LNCAP (cell line): ENCODE data around the gene PAPOLB.

Experiments
- TF ChIP-seq, protein P1 (sequence below): fragments of 450-650 bp; IDR thresholded peaks from 2 replicates; pipeline ENCODE4 v1.5.1; 2017; ENCODE audit warnings: mild to moderate bottlenecking

The PAPOLB gene

DNA sequence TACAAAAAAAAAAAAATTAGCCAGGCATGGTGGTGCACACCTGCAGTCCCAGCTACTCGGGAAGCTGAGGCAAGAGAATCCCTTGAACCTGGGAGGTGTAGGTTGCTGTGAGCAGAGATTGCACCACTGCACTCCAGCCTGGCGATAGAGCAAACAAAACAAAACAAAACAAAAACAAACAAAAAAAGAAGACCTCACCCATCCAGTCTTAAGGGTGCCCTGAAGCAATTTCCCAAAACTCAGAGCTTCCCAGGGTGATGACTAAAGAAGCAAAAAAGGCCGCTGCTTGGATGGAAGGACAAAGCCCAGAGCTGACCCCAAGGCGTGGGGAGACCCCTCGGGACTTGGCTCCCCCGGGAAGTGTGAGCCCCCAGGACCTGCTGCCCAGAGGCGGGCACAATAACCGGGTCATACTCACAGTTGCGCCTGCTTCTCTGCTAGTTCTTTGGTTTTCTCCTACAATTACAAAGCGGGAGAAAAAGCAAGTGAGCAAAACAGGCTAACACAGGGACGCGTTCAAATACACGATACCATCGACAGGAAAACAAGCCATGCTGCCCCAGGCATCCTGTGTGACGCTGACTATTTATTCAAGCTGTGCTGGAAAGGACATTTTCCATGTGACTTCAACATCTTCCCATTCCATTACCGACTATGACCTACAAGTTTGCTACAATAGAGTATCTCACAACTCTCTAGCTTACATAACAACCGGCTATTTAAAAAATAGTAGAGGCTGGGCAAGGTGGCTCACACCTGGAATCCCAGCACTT is 29.9 kb downstream of the PAPOLB start:
- TF ChIP-seq, protein P1, sequence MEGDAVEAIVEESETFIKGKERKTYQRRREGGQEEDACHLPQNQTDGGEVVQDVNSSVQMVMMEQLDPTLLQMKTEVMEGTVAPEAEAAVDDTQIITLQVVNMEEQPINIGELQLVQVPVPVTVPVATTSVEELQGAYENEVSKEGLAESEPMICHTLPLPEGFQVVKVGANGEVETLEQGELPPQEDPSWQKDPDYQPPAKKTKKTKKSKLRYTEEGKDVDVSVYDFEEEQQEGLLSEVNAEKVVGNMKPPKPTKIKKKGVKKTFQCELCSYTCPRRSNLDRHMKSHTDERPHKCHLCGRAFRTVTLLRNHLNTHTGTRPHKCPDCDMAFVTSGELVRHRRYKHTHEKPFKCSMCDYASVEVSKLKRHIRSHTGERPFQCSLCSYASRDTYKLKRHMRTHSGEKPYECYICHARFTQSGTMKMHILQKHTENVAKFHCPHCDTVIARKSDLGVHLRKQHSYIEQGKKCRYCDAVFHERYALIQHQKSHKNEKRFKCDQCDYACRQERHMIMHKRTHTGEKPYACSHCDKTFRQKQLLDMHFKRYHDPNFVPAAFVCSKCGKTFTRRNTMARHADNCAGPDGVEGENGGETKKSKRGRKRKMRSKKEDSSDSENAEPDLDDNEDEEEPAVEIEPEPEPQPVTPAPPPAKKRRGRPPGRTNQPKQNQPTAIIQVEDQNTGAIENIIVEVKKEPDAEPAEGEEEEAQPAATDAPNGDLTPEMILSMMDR, result no peak

DNA sequence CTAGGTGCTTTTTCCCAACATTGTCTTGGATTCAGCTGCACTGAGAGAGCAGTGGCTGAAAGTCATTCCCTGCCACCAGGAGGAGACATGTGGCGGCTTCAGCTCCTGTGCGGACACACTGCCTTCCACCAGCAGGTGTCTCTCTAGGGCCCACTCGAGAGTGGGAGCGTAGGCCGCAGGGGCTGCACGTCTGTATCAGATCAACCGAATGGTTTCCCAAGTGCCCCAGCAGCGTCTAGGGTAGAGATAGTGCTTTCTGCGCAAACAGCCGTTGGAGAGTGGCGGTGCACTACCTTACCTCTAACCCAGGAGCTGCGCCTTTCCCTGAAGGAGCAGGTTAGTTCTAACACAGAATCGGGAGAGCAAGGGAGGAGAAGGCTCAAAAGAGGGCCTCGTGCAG is 31.7 kb downstream of the PAPOLB start:
- TF ChIP-seq, protein P1, result peak; percentile 48; the same call in 1 of the 2 replicates

DNA sequence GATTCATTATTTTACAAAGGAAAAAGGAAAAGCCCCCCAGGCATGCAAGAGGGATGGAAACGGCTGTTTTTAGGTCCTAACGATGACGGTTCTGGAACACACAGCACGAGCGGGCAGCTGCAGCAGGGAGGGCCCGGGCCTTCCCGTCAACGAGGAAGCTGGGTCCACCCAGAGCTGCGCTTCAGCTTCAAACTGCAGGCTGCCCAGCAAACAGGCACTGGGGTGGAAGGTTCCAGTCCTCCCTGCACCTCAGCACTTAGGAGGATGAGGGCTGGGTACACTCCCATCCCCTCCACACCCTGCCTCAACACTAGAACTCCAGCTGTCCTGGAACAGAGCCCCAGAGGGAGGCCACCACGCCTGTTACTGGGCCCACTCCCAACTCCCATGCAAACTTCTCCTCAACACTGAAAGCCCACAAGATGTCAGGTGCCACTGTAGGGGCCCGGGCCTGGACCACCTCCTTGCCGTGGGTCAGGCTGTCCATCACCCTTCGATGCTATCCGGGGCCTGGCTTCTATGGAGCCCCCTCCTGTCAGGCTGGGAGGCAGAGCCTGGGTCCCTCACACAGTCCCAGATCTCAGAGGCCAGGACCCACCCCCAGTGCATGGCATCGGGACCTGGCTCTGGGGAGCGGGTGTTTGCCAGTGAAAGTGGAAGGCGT is 33.0 kb downstream of the PAPOLB start:
- TF ChIP-seq, protein P1, result no peak

DNA sequence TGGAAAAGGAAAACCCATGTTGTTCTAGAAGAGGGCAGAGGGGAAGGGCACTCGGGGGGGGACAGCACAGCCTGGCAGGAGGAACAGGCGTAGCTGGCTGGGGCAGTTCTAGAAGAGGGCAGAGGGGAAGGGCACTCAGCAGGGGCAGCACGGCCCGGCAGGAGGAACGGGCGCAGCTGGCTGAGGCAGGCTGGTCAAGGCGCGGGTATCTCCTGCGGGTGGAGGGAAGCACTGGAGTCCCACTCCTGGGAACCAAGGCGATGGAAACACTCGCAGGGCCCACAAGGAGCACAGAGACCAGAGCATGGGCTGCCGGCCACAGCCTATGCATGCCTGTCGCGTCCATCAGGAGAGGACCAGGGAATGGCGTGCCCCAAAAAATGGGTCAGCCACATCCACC is 36.7 kb downstream of the PAPOLB start:
- TF ChIP-seq, protein P1, result no peak

DNA sequence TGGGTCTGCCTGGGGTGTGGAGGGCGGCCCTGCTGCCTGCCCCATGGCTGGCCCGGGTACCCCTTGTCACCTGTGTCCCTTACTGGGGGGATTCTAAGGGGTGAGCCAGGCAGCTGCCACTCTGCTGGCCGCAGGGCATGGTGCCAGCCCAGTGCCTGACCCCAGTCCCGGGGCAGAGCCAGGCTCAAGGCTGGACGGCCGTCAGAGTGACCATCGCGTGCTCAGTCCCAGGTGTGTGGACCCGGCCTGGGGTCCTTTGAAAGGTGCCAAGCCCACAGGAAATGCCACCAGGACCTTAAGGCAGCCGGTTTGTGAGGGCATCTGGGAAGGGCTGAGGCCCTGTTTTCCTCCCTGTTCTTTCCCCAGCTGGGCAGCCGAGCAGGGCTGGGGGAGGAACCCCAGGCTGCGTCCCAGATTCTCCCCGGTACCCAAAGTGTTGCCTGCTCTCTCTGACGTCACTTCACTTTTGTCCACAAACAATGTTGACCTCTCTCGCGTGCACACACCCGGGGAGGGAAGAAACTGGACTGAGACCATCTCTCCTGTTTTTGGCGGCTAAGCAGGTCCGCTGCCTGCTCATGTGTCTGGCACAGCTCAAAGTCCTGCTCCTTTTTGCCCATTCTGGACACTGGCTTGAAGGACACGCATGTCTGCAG is 37.6 kb downstream of the PAPOLB start:
- TF ChIP-seq, protein P1, result no peak

DNA sequence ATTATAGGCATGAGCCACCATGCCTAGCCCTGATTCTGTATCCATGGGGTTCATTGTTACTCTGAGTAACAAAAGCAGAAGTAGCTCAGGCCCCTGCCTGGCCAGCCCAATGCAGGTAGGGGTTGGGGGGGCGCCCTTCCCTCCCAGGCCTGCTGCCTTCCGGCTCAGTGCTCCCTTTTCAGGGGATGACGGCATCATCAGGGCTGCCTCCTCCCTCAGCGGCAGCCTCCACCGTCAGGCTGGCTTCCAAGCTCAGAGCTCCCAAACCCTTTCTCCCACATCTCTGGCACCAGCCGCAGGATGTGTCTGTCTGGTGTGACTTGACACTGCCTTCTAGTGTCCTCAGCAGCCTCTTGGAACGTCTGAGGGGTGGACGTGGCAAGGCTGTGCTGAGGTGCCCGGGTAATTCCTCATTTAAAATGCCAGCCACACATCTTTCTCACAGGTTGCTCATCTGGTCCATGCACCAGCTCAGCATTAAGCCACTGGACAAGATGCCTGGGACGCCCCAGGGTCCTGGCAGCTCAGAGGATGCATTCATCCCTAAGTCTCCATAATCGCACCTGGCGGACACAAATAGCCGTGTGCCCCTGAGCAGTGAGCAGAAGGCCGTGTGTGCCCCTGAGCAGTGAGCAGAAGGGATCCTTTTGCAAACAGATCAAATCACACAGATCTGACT is 38.2 kb downstream of the PAPOLB start:
- TF ChIP-seq, protein P1, result no peak

DNA sequence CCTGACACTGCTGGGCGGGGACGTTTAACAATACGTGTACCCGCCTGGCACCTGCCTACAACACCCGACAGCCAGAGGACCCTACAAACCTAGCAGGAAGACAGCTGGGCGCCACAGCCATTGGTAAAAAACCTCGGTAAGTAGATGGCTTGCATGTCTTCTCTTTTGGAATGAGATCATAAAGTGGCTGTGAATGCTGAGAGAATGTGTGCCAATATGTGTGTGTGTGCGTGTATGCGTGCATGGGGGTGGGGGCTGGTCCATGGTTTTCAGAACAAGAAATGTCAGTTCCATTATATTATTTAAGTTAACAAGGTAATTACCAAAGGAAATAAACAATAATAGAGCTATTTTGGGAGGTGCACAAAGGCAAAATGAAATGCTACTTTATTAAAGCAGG is 39.2 kb downstream of the PAPOLB start:
- TF ChIP-seq, protein P1, result no peak
